Sigmoid colon (tissue), 7 donors: ENCODE data around the gene SLC29A2. TPM values are rescaled to one million over a fixed set of nuclear protein-coding genes. Genes with fewer than 3 reads are reported as not detected.
A peak's percentile ranks its signal among the peaks of the same experiment; 100 is the strongest.

Experiments
- DNase-seq: peaks from one replicate; pipeline ENCODE4 v3.0.0-alpha.2; 2019
- H3K27ac ChIP-seq, 4 donors: fragments of 200-600 bp; sonication (generic); one replicate each; pipeline ENCODE4 v1.5.1; 2016 to 2019; ENCODE audit warnings: mild to moderate bottlenecking in 1 of 4
- H3K27me3 ChIP-seq, 3 donors: fragments of 200-600 bp; sonication (generic); one replicate each; pipeline ENCODE4 v1.5.1; 2019; ENCODE audit warnings: mild to moderate bottlenecking in 1 of 3
- H3K36me3 ChIP-seq, 4 donors: fragments of 200-600 bp; sonication (generic); one replicate each; pipeline ENCODE4 v1.5.1; 2016 to 2019
- H3K4me1 ChIP-seq, 4 donors: fragments of 200-600 bp; sonication (generic); one replicate each; pipeline ENCODE4 v1.5.1; 2017 to 2019
- H3K4me3 ChIP-seq, 4 donors: fragments of 200-600 bp; sonication (generic); one replicate each; pipeline ENCODE4 v1.5.1; 2017 to 2019; ENCODE audit warnings: mild to moderate bottlenecking in 2 of 4, moderate library complexity in 1 of 4
- H3K9me3 ChIP-seq, 4 donors: fragments of 200-600 bp in 3 of 4; sonication (generic) in 3 of 4; one replicate each; pipeline versions ENCODE4 v1.5.1 to v1.6.1; 2013 to 2019
- EP300 ChIP-seq, 4 donors: sonication (generic); formaldehyde crosslinking; IDR thresholded peaks; one replicate each; pipeline ENCODE4 v1.6.1; 2017; ENCODE audit warnings: antibody characterized with exemption in 4 of 4
- POLR2A ChIP-seq, 2 donors: fragments of 450-650 bp; IDR thresholded peaks; one replicate each; pipeline ENCODE4 v1.6.1; 2016; ENCODE audit warnings: antibody characterized with exemption in 2 of 2, mild to moderate bottlenecking in 2 of 2, moderate library complexity in 2 of 2
- POLR2AphosphoS5 ChIP-seq, 4 donors: sonication (generic); formaldehyde crosslinking; IDR thresholded peaks; one replicate each; pipeline ENCODE4 v1.6.1; 2017; ENCODE audit warnings: antibody characterized with exemption in 4 of 4
- WGBS, 2 donors: extraction: QIAGEN DNeasy Blood & Tissue Kit; methylation state at CpG; one replicate each; pipeline ENCODE4 v1.1.7; 2013; 5-methylcytosine and 5-hydroxymethylcytosine counted together
- intact Hi-C: fragments of 100-400 bp; cut with DNase I; formaldehyde crosslinking; loops from one replicate; pipeline ENCODE4 v1.15.1; 2023
- polyA plus RNA-seq, 3 donors: library from polyadenylated mRNA; stranded (reverse); fragments of 200-250 nt; gene quantifications; one replicate each; pipeline ENCODE4 v1.2.3, GENCODE V29; 2013
- total RNA-seq, 4 donors: library from RNA; depleted of rRNA; stranded (reverse); fragments of >200 nt; gene quantifications; one replicate each; pipeline ENCODE4 v1.1.0, GENCODE V29; 2016
- TF ChIP-seq, protein P1 (sequence below), 4 experiments: fragments of 450-650 bp in 3 of 4; fragments of 200-600 bp in 1 of 4; IDR thresholded peaks; one replicate each; pipeline ENCODE4 v1.5.1; 2016 to 2019; ENCODE audit warnings: antibody characterized with exemption in 4 of 4, mild to moderate bottlenecking in 3 of 4, moderate library complexity in 2 of 4
- donor health status: healthy with polysubstance abuse.
- donor health status: Bipolar disorder and iron deficiency.
- donor health status: healthy.

Gene SLC29A2
- total and polyA plus RNA-seq, 7 donors, result 0.41 to 28.0 (median 0.99) TPM

DNA sequence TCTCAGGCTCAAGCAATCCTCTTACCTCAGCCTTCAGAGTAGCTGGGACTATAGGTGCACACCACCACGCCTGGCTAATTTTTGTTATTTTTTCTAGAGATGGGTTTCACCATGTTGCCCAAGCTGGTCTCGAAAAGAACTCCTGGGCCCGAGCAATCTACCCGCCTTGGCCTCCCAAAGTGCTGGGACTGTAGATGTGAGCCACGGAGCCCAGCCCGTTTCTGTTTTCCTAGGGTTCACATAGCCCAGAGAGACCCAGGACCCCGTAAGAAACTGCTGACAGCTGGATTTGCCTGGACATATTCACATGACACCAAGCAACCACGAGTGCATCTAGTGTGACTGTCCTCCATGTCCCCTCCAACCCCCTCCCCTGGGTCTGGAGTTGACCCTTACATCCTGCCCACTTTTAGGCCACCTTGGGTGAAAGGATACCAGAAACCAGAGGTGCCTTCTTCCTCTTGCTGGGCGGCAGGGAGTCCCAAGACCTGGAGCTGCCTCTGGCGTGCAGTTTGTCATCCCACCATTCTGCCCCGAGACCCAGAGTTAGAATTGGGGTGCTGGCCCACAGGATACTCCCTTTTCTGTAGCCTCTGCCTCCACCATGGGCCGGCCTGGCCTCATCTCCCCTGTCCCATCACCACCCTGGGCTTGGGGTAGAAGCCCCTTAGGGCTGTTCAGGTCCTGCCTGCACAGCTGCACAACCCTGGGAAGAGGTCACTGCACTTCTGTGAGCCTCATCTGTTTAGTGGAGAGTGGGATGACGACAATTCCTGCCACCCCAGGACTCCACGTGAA is 31.7 kb downstream of the SLC29A2 start:
- WGBS, 2 donors, result 81 to 86% methylated on average over 14 of the region's 14 CpGs
- H3K36me3 ChIP-seq, result peaks cover 10 to 58% (median 33%) of the 10 kb centered on the region in 4 donors
- H3K9me3 ChIP-seq, result no peaks in the 10 kb centered on the region
- H3K4me3 ChIP-seq, result no peak overlapping the region
- peak; percentile 55 for DNase-seq
- H3K27me3 ChIP-seq, result no peaks in the 10 kb centered on the region
- no peak for TF ChIP-seq POLR2A (IDR thresholded peaks at IDR 0.05)
- TF ChIP-seq, protein P1, sequence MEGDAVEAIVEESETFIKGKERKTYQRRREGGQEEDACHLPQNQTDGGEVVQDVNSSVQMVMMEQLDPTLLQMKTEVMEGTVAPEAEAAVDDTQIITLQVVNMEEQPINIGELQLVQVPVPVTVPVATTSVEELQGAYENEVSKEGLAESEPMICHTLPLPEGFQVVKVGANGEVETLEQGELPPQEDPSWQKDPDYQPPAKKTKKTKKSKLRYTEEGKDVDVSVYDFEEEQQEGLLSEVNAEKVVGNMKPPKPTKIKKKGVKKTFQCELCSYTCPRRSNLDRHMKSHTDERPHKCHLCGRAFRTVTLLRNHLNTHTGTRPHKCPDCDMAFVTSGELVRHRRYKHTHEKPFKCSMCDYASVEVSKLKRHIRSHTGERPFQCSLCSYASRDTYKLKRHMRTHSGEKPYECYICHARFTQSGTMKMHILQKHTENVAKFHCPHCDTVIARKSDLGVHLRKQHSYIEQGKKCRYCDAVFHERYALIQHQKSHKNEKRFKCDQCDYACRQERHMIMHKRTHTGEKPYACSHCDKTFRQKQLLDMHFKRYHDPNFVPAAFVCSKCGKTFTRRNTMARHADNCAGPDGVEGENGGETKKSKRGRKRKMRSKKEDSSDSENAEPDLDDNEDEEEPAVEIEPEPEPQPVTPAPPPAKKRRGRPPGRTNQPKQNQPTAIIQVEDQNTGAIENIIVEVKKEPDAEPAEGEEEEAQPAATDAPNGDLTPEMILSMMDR (IDR thresholded peaks at IDR 0.05), result no peak
- no peak for TF ChIP-seq POLR2AphosphoS5 (IDR thresholded peaks at IDR 0.05)
- TF ChIP-seq EP300 (IDR thresholded peaks at IDR 0.05), result no peak
- H3K27ac ChIP-seq, result no peak overlapping the region
- intact Hi-C loops, result no loop called here
- H3K4me1 ChIP-seq, result peaks cover 0 to 39% (median 38%) of the 10 kb centered on the region in 4 donors

DNA sequence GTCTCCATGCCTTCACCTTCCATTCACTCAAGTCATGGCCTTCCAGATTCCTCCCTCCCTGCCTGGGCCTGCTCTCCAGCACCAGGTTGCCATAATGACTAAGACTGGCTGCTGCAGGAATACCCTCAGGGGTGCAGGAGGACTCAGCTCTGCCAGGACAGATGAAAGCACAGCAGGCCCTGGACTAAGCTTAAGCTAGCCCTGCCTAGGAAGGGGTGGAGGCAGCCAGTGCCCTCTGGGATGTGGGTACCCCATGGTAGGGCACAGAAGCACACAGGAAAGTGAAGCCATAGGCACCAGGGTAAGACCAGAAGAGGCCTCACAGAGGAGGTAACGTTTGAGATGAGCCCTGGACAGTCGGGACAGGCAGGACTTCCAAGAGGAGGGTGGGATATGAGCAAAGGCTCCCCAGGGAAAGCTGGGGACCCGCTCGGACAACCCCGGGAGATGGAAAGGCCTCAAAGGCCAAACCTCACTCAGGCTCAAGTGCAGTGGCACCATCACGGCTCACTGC is 32.3 kb downstream of the SLC29A2 start:
- intact Hi-C loops, result no loop called here
- TF ChIP-seq POLR2AphosphoS5 (IDR thresholded peaks at IDR 0.05), result no peak
- no peak for TF ChIP-seq POLR2A (IDR thresholded peaks at IDR 0.05)
- TF ChIP-seq, protein P1 (IDR thresholded peaks at IDR 0.05), result no peak
- no peak for TF ChIP-seq EP300 (IDR thresholded peaks at IDR 0.05)
- 92% methylated on average over 6 of the region's 6 CpGs for WGBS, 2 donors

DNA sequence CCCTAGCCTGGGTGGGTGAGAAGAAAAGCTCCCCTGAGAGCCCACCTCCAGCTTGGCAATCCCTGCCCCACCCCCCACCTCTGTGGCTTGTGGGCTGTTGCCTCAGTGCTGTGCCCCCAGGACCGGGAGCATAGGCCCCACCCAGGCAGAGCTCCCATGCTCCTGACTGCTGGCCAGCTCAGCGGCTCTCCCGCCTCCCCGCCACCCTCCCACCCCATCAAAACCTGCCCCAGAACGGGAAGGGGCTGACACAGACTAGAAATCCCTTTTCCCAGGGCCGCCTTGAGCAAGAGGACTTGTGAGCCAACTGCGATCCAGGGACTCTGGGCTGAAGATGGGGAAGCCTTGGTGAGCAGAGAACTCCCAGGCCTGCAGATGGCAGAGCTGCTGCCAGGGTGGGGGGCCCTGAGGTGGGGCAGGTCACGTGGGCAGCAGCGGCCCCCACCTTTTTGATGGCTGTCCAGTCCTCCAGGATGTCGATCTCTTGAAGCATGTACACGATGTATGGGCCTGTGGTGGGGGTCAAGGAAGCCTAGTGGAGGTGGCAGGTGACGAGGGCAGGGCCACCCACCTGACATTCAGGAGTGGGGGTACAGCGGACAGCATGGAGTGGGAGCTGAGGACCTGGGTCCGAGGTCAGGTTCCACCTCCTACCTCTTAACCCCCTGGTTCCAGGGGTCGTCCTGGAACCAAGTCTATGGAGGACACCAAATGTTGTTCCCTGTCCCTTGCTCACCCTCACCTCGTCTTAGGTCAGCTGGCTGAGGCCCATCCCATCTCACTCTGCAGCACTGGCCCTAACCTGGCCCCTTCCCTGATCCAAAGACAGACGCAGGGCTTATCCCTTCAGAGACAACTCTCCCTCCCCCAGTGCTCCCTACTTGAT is 33.0 kb downstream of the SLC29A2 start:
- WGBS, 2 donors, result 84 to 87% methylated on average over 17 of the region's 17 CpGs
- no peaks in the 10 kb centered on the region for H3K27me3 ChIP-seq
- intact Hi-C loops, result no loop called here
- no peak overlapping the region for H3K27ac ChIP-seq
- H3K4me3 ChIP-seq, result no peak overlapping the region
- TF ChIP-seq POLR2A (IDR thresholded peaks at IDR 0.05) (no peak), EP300 (IDR thresholded peaks at IDR 0.05) (no peak), POLR2AphosphoS5 (IDR thresholded peaks at IDR 0.05) (no peak)
- TF ChIP-seq, protein P1 (IDR thresholded peaks at IDR 0.05), result no peak
- peaks cover 10 to 63% (median 33%) of the 10 kb centered on the region in 4 donors for H3K36me3 ChIP-seq
- peaks cover 0 to 33% (median 31%) of the 10 kb centered on the region in 4 donors for H3K4me1 ChIP-seq
- no peaks in the 10 kb centered on the region for H3K9me3 ChIP-seq
- peak; percentile 57 for DNase-seq

More for the DNA sequence above, 32.3 kb downstream of the SLC29A2 start:
- no peak overlapping the region for H3K27ac ChIP-seq
- peaks cover 0 to 40% (median 38%) of the 10 kb centered on the region in 4 donors for H3K4me1 ChIP-seq
- H3K9me3 ChIP-seq, result no peaks in the 10 kb centered on the region
- H3K4me3 ChIP-seq, result no peak overlapping the region
- peak; percentile 36 for DNase-seq
- H3K27me3 ChIP-seq, result no peaks in the 10 kb centered on the region
- H3K36me3 ChIP-seq, result peaks cover 10 to 58% (median 33%) of the 10 kb centered on the region in 4 donors

DNA sequence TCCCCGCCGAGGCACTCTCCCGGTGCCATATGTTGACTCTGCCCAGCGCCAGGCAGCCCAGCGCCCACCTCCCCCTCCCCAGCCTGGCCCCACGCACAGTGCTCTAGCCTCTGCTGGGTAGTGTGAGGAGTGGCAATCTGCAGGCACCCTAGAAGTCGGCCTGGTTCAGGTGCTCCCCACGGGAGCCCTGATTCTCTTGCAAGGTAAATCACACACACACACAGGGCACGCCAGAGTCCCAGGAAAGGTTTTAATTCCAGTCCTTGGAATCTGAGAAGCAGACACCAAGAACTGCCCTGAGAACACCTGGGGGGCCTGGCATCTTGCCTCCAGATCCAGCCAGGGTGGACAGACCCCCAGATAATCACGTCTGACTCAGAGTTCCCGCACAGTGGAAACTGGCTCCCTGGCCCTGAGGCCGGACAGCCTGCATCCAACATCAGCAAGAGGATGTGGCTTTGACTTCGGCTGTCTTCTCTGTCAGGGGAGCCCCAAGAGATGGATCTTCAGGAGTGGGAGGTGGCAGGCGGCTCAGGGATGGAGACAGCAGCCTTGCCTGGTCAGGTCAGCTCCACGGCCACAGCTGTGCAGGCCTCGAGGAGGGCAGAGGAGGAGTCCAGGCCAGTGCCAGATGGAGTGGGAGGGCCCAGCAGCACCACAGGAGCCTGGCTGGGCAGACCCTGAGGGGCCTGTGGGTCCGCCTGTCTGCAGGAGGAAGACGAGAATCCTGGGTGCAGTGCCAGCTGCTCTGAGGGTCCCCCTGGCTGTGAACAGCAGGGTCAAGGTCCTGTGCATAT is 34.3 kb downstream of the SLC29A2 start:
- peak overlapping the region in 1 of 4 donors; percentile 66 for H3K27ac ChIP-seq
- DNase-seq, result peak; percentile 64
- H3K4me3 ChIP-seq, result no peak overlapping the region
- 64 to 70% methylated on average over 18 of the region's 18 CpGs for WGBS, 2 donors
- intact Hi-C loops, result no loop called here
- no peaks in the 10 kb centered on the region for H3K27me3 ChIP-seq
- no peak for TF ChIP-seq POLR2AphosphoS5 (IDR thresholded peaks at IDR 0.05)
- TF ChIP-seq, protein P1 (IDR thresholded peaks at IDR 0.05), result no peak
- no peak for TF ChIP-seq POLR2A (IDR thresholded peaks at IDR 0.05)
- no peak for TF ChIP-seq EP300 (IDR thresholded peaks at IDR 0.05)
- H3K4me1 ChIP-seq, result peaks cover 0 to 29% (median 25%) of the 10 kb centered on the region in 4 donors
- H3K36me3 ChIP-seq, result peaks cover 10 to 69% (median 33%) of the 10 kb centered on the region in 4 donors
- no peaks in the 10 kb centered on the region for H3K9me3 ChIP-seq
